Right kidney (tissue), 1 donor: ENCODE results near the gene SLC25A23.
A peak's percentile ranks its signal among the peaks of the same experiment; 100 is the strongest.
"Not testable (repeated sequence)": the region's sequence is repeated elsewhere in the genome, so short reads cannot be mapped to it uniquely, and the experiment has no call there.

Source experiments
- DNase-seq: peaks from one replicate; pipeline ENCODE4 v3.0.0-alpha.2; 2016

SLC25A23 gene

GRCh38 chr19:6402837-6403608 is 56.6 kb downstream of the SLC25A23 start:
- peak; percentile 51 for DNase-seq

GRCh38 chr19:6402058-6402457 is 57.5 kb downstream of the SLC25A23 start:
- no peak for DNase-seq

- not testable (repeated sequence) for DNase-seq
Measured at GRCh38 chr19:6400062-6400944, 59.3 kb downstream of the SLC25A23 start.

GRCh38 chr19:6396305-6396704 is 63.3 kb downstream of the SLC25A23 start:
- DNase-seq = no peak

- DNase-seq = no peak
Measured at GRCh38 chr19:6394831-6395230, 64.8 kb downstream of the SLC25A23 start.

- DNase-seq = no peak
Measured at GRCh38 chr19:6393983-6394412, 65.6 kb downstream of the SLC25A23 start.

GRCh38 chr19:6393074-6393982 is 66.3 kb downstream of the SLC25A23 start, which contains the start of gene GTF2F1:
Gene GTF2F1, minus strand, starts transcription at chr19:6393164. Its CDS starts 169 bp downstream, at chr19:6392995.
- peak; percentile 100 for DNase-seq

- no peak for DNase-seq
Measured at GRCh38 chr19:6392221-6393073, 67.1 kb downstream of the SLC25A23 start.
